H1 (cell line): ENCODE results near the gene TSPAN16. TPM values are rescaled to one million over a fixed set of nuclear protein-coding genes. Genes with fewer than 3 reads are reported as not detected.

Experiments
- CTCF ChIA-PET: fragments of 300-600 bp; sonication (Branson Sonifier 250); formaldehyde crosslinking; loops from one replicate; lab custom pipeline; 2021; ENCODE audit not compliant: partially characterized antibody; lab: Charles Lee
- POLR2A ChIA-PET: fragments of 300-600 bp; sonication (Branson Sonifier 250); formaldehyde crosslinking; loops from one replicate; lab custom pipeline; 2021; ENCODE audit warnings: inconsistent platforms; ENCODE audit not compliant: partially characterized antibody; lab: Charles Lee
- DNase-seq, 2 experiments: peaks; one replicate each; pipeline versions ENCODE4 v3.0.0 to v3.0.0-alpha.2; 2010 to 2022; ENCODE audit warnings: low spot score in 2 of 2, low read depth in 1 of 2, mixed read lengths in 1 of 2
- FAIRE-seq: peaks from 2 replicates; lab custom pipeline; 2011; peaks lifted over from hg19 to GRCh38; lab: Jason Lieb, UNC
- H2AFZ ChIP-seq: 2 replicates; pipeline ENCODE4 v1.8.1; 2012; ENCODE audit warnings: low read length, inconsistent platforms
- H2AK5ac ChIP-seq: 2 replicates; pipeline ENCODE4 v1.6.1; 2013; ENCODE audit warnings: low read depth, low read length
- H2BK120ac ChIP-seq: replicated peaks from 2 replicates; pipeline ENCODE3; 2013; ENCODE audit warnings: low read depth, low read length, inconsistent platforms
- H2BK12ac ChIP-seq: 2 replicates; pipeline ENCODE4 v1.6.1; 2013; ENCODE audit warnings: low read depth, low read length
- H2BK15ac ChIP-seq: 2 replicates; pipeline ENCODE4 v1.6.1; 2013; ENCODE audit warnings: low read length
- H2BK20ac ChIP-seq: 2 replicates; pipeline ENCODE4 v1.6.1; 2013; ENCODE audit warnings: low read length
- H2BK5ac ChIP-seq: 2 replicates; pipeline ENCODE4 v1.6.1; 2013; ENCODE audit warnings: low read depth, low read length
- H3K14ac ChIP-seq: 2 replicates; pipeline ENCODE4 v1.6.1; 2013; ENCODE audit warnings: inconsistent platforms; ENCODE audit not compliant: insufficient read length
- H3K18ac ChIP-seq: 2 replicates; pipeline ENCODE4 v1.6.1; 2013; ENCODE audit warnings: low read length; ENCODE audit errors: extremely low read depth
- H3K23ac ChIP-seq: 2 replicates; pipeline ENCODE4 v1.6.1; 2013; ENCODE audit warnings: inconsistent platforms; ENCODE audit not compliant: insufficient read length
- H3K23me2 ChIP-seq: 2 replicates; pipeline ENCODE4 v1.6.1; 2013; ENCODE audit warnings: low read depth, low read length
- H3K27ac ChIP-seq: 2 replicates; pipeline ENCODE4 v1.6.1; 2011; ENCODE audit warnings: low read depth, low read length, inconsistent platforms
- H3K27me3 ChIP-seq, 4 experiments: replicated peaks in 1 of 4; 1 replicate in 1 of 4; 2 replicates in 3 of 4; pipeline versions ENCODE4 v1.6.1 to v1.8.1; 2011 to 2013; ENCODE audit warnings: low read length in 3 of 4, mild to moderate bottlenecking in 3 of 4, inconsistent platforms in 2 of 4, mixed read lengths in 2 of 4, moderate library complexity in 1 of 4; ENCODE audit not compliant: control insufficient read depth in 3 of 4, insufficient read depth in 3 of 4; ENCODE audit errors: extremely low read depth in 1 of 4
- H3K36me3 ChIP-seq, 4 experiments: 2 replicates each; pipeline versions ENCODE4 v1.6.1 to v1.8.1; 2011 to 2013; ENCODE audit warnings: mild to moderate bottlenecking in 4 of 4, low read length in 3 of 4, moderate library complexity in 2 of 4, control low read depth in 1 of 4, inconsistent platforms in 1 of 4; ENCODE audit not compliant: insufficient read depth in 4 of 4, control insufficient read depth in 2 of 4
- H3K4ac ChIP-seq: replicated peaks from 2 replicates; pipeline ENCODE3; 2013; ENCODE audit warnings: low read length, low read depth, mixed read lengths, inconsistent platforms; ENCODE audit not compliant: insufficient read length
- H3K4me1 ChIP-seq, 4 experiments: replicated peaks in 1 of 4; 1 replicate in 1 of 4; 2 replicates in 3 of 4; pipeline versions ENCODE4 v1.6.1 to v1.8.1; 2011 to 2013; ENCODE audit warnings: low read length in 3 of 4, inconsistent platforms in 2 of 4, mixed read lengths in 1 of 4; ENCODE audit not compliant: insufficient read depth in 4 of 4, control insufficient read depth in 3 of 4
- H3K4me2 ChIP-seq, 2 experiments: 2 replicates each; pipeline versions ENCODE4 v1.6.1 to v1.8.1; 2011 to 2013; ENCODE audit warnings: low read depth in 2 of 2, low read length in 2 of 2, control low read depth in 1 of 2, inconsistent platforms in 1 of 2, mild to moderate bottlenecking in 1 of 2; ENCODE audit not compliant: insufficient read depth in 1 of 2
- H3K4me3 ChIP-seq, 4 experiments: fragments of 200-600, 300-600 bp in 1 of 4; sonication (generic), shearing (Covaris generic), sonication (Bioruptor Twin) in 1 of 4; 2 replicates each; pipeline versions ENCODE4 v1.5.1 to v1.8.1; 2011 to 2016; ENCODE audit warnings: low read length in 4 of 4, low read depth in 3 of 4, control low read depth in 2 of 4, inconsistent platforms in 2 of 4, mild to moderate bottlenecking in 2 of 4, mixed read lengths in 1 of 4, moderate library complexity in 1 of 4; ENCODE audit not compliant: insufficient read depth in 2 of 4; ENCODE audit errors: extremely low read depth in 1 of 4
- H3K56ac ChIP-seq: replicated peaks from 2 replicates; pipeline ENCODE3; 2013; ENCODE audit warnings: low read depth, mild to moderate bottlenecking, mixed read lengths, low read length, inconsistent platforms; ENCODE audit not compliant: insufficient read length
- H3K79me1 ChIP-seq: 2 replicates; pipeline ENCODE4 v1.6.1; 2013; ENCODE audit warnings: low read depth, low read length, control low read depth
- H3K79me2 ChIP-seq, 2 experiments: 2 replicates each; pipeline versions ENCODE4 v1.6.1 to v1.8.1; 2012 to 2013; ENCODE audit warnings: low read length in 2 of 2, mild to moderate bottlenecking in 2 of 2, inconsistent platforms in 1 of 2; ENCODE audit not compliant: insufficient read depth in 2 of 2, control insufficient read depth in 1 of 2
- H3K9ac ChIP-seq, 4 experiments: replicated peaks in 1 of 4; 1 replicate in 1 of 4; 2 replicates in 3 of 4; pipeline versions ENCODE4 v1.6.1 to v1.8.1; 2011 to 2013; ENCODE audit warnings: low read depth in 3 of 4, low read length in 3 of 4, control low read depth in 2 of 4, mild to moderate bottlenecking in 2 of 4, moderate library complexity in 2 of 4, inconsistent platforms in 1 of 4; ENCODE audit errors: extremely low read depth in 1 of 4
- H3K9me3 ChIP-seq, 2 experiments: 2 replicates each; pipeline versions ENCODE4 v1.6.1 to v1.8.1; 2012 to 2013; ENCODE audit warnings: mild to moderate bottlenecking in 2 of 2, moderate library complexity in 2 of 2, control low read depth in 1 of 2, inconsistent platforms in 1 of 2, low read depth in 1 of 2, low read length in 1 of 2, mixed read lengths in 1 of 2; ENCODE audit not compliant: insufficient read depth in 2 of 2
- H4K20me1 ChIP-seq, 2 experiments: replicated peaks in 1 of 2; 2 replicates each; pipeline versions ENCODE3 to v1.8.1; 2011 to 2013; ENCODE audit warnings: inconsistent platforms in 2 of 2, low read length in 2 of 2, mild to moderate bottlenecking in 1 of 2; ENCODE audit not compliant: insufficient read depth in 2 of 2, control insufficient read depth in 1 of 2
- H4K5ac ChIP-seq: 2 replicates; pipeline ENCODE4 v1.6.1; 2013; ENCODE audit warnings: low read length, low read depth, mixed read lengths, inconsistent platforms; ENCODE audit not compliant: insufficient read length
- H4K8ac ChIP-seq: 2 replicates; pipeline ENCODE4 v1.8.0; 2013; ENCODE audit warnings: mild to moderate bottlenecking, moderate library complexity, low read length, inconsistent platforms; ENCODE audit not compliant: insufficient read depth; ENCODE audit errors: extremely low read depth
- H4K91ac ChIP-seq: replicated peaks from 2 replicates; pipeline ENCODE3; 2013; ENCODE audit warnings: low read length, mixed read lengths, inconsistent platforms; ENCODE audit not compliant: insufficient read length
- BACH1 ChIP-seq: IDR thresholded peaks from 2 replicates; pipeline ENCODE4 v1.6.1; 2012; ENCODE audit warnings: low read length, improper control_type of control experiment
- FOSL1 ChIP-seq: IDR thresholded peaks from 2 replicates; pipeline ENCODE4 v1.6.1; 2011; ENCODE audit warnings: mild to moderate bottlenecking, low read depth, low read length, moderate library complexity; ENCODE audit not compliant: insufficient read depth
- WGBS, 2 experiments: shearing (Covaris generic) in 1 of 2; methylation state at CpG; one replicate each; pipeline versions ENCODE4 v1.1.6 to v1.1.7; 2013 to 2015; ENCODE audit warnings: low lambda C conversion rate in 2 of 2, mixed read lengths in 2 of 2, inconsistent platforms in 1 of 2, low coverage in 1 of 2, missing lambda C conversion rate in 1 of 2; ENCODE audit not compliant: insufficient replicate concordance in 2 of 2, insufficient coverage in 1 of 2, insufficient read length in 1 of 2; ENCODE audit errors: extremely low coverage in 1 of 2, missing lambda C conversion rate in 1 of 2; 5-methylcytosine and 5-hydroxymethylcytosine counted together
- polyA plus RNA-seq, 7 experiments: library from polyadenylated mRNA; depleted of rRNA in 3 of 7; stranded (reverse) in 5 of 7; unstranded in 2 of 7; fragments of >200 nt in 5 of 7; fragments of 200-250 nt in 2 of 7; gene quantifications; 1 replicate in 5 of 7; 2 replicates in 1 of 7; 4 replicates in 1 of 7; pipeline versions ENCODE4 v1.2.1 to v1.2.3, GENCODE V29; 2011 to 2013; ENCODE audit warnings: missing spikeins in 2 of 7, mixed read lengths in 2 of 7
- total RNA-seq: library from RNA; stranded (reverse); fragmentation: NEBNext Ultra II Directional; extraction: Animal tissue kit (Norgen Biotek cat#: 25700); gene quantifications from 2 replicates; pipeline ENCODE4 v1.2.1, GENCODE V29; 2021
- TF ChIP-seq, protein P1 (sequence below): IDR thresholded peaks from 2 replicates; pipeline ENCODE4 v1.6.1; 2012; ENCODE audit warnings: inconsistent platforms
- TF ChIP-seq, protein P2 (sequence below): IDR thresholded peaks from 2 replicates; pipeline ENCODE4 v1.6.1; 2012; ENCODE audit warnings: low read length, inconsistent platforms

The TSPAN16 gene
- total and polyA plus RNA-seq, 2 of the 8 experiments (the other 6 are each of a cell fraction or from before 2014, with no cell fraction given): not detected

DNA sequence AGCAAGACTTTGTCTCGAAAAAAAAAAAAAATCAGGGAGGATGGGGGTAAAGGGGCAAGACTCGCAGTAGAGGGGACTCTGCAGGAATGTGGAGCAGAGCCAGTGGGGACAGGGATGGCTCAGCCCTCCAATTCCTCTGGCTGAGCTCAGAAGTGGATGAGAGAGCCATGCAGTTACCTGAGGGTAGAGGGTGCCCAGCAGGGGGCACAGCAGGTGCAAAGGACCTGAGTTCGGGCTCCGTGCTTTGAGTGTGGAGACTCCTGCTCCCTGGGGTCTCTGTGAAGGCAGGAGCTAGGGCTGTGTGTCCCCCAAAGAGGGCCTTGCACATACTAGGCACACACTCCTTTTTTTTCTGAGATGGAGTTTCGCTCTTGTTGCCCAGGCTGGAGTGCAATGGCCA lies 41.3 kb upstream of the TSPAN16 start:
- H3K79me2 ChIP-seq: no peaks in the 10 kb centered on the region; a peak in 1 of 4 replicates

More for the DNA sequence above, 41.3 kb upstream of the TSPAN16 start:
- no peak overlapping the region for H3K18ac ChIP-seq
- no peak for DNase-seq
- TF ChIP-seq, protein P1, sequence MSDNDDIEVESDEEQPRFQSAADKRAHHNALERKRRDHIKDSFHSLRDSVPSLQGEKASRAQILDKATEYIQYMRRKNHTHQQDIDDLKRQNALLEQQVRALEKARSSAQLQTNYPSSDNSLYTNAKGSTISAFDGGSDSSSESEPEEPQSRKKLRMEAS: no peak
- TF ChIP-seq, protein P2, sequence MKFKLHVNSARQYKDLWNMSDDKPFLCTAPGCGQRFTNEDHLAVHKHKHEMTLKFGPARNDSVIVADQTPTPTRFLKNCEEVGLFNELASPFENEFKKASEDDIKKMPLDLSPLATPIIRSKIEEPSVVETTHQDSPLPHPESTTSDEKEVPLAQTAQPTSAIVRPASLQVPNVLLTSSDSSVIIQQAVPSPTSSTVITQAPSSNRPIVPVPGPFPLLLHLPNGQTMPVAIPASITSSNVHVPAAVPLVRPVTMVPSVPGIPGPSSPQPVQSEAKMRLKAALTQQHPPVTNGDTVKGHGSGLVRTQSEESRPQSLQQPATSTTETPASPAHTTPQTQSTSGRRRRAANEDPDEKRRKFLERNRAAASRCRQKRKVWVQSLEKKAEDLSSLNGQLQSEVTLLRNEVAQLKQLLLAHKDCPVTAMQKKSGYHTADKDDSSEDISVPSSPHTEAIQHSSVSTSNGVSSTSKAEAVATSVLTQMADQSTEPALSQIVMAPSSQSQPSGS: no peak
- TF ChIP-seq BACH1 (no peak), FOSL1 (no peak)
- no peak overlapping the region for H4K91ac ChIP-seq
- H3K9me3 ChIP-seq: no peaks in the 10 kb centered on the region
- H3K27ac ChIP-seq: no peak overlapping the region
- H3K9ac ChIP-seq: no peak overlapping the region
- H3K23me2 ChIP-seq: no peaks in the 10 kb centered on the region
- no peak overlapping the region for H3K4me3 ChIP-seq
- 93% methylated on average over 5 of the region's 5 CpGs; no CpG with 5 or more reads in 1 of the 2 experiments for WGBS, 2 experiments
- H2AK5ac ChIP-seq: no peak overlapping the region
- H2AFZ ChIP-seq: no peak overlapping the region
- peaks cover 0 to 5% (median 0%) of the 10 kb centered on the region in 4 experiments; a peak in 3 of 7 replicates for H3K4me1 ChIP-seq
- no peak overlapping the region for H2BK15ac ChIP-seq
- H2BK20ac ChIP-seq: no peak overlapping the region
- CTCF ChIA-PET: interaction anchor here (0.6 to 1.1 kb wide), 6 partner anchors 11 to 125 kb away, joined by 3 to 4 read pairs (median 3); no protein-coding TSS in a partner anchor
- H3K23ac ChIP-seq: no peak overlapping the region
- no peak overlapping the region for H2BK120ac ChIP-seq
- H2BK5ac ChIP-seq: no peak overlapping the region
- H3K56ac ChIP-seq: no peak overlapping the region
- no peak overlapping the region for H3K14ac ChIP-seq
- FAIRE-seq: no peak
- peaks cover 4 to 12% (median 11%) of the 10 kb centered on the region in 4 experiments; a peak in 6 of 8 replicates for H3K36me3 ChIP-seq
- no peaks in the 10 kb centered on the region for H3K27me3 ChIP-seq
- no peak overlapping the region for H3K4me2 ChIP-seq
- no peak overlapping the region for H3K4ac ChIP-seq
- POLR2A ChIA-PET: no interaction called here
- H2BK12ac ChIP-seq: no peak overlapping the region
- H3K79me1 ChIP-seq: peaks cover 3% of the 10 kb centered on the region; the same call in 1 of the 2 replicates
- H4K8ac ChIP-seq: no peak overlapping the region
- H4K20me1 ChIP-seq: peaks cover 0 to 6% of the 10 kb centered on the region in 2 experiments
- no peak overlapping the region for H4K5ac ChIP-seq
